ENCODE results near the gene UBA1.

The UBA1 gene

GRCh38 chrX:47193475-47194193, at the start of gene UBA1:
UBA1 (plus strand) TSS chrX:47193829; CDS start chrX:47198803, 4,974 bp downstream.
- peak; percentile 92 for DNase-seq

DNA sequence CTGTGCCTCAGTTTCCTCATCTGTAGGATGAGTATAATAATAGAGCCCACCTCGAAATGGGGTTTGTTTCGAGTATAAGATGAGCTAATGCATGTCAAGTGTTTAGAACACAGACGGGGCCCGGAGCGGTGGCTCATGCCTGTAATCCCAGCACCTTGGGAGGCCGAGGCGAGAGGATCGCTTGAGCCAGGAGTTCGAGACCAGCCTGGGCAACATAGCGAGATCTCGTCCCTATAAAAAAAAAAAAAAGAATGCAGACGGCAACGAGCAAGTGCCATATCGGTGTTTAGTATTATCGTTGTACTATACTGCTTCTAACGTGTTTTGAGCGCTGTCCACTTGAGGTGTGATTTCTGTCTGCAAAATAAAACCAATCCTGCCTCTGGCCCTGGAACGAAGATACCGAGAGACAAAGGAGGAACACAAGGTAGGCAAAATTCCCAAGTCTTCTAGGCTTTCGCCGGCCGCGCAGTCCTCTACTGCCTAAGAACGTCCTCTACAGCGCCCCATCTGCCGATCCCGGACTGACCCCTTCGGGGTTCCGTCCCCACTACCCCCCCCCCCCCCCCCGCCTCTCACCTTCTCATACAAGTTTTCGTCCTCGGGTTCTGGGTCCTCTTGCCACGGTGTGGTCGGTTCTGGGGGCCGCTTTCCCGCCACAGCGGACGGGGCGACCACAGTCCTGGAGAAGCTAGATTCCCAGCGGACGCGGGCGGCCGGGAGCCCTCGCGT, 49.6 kb upstream of the UBA1 start:
- peak; percentile 43 for DNase-seq

DNA sequence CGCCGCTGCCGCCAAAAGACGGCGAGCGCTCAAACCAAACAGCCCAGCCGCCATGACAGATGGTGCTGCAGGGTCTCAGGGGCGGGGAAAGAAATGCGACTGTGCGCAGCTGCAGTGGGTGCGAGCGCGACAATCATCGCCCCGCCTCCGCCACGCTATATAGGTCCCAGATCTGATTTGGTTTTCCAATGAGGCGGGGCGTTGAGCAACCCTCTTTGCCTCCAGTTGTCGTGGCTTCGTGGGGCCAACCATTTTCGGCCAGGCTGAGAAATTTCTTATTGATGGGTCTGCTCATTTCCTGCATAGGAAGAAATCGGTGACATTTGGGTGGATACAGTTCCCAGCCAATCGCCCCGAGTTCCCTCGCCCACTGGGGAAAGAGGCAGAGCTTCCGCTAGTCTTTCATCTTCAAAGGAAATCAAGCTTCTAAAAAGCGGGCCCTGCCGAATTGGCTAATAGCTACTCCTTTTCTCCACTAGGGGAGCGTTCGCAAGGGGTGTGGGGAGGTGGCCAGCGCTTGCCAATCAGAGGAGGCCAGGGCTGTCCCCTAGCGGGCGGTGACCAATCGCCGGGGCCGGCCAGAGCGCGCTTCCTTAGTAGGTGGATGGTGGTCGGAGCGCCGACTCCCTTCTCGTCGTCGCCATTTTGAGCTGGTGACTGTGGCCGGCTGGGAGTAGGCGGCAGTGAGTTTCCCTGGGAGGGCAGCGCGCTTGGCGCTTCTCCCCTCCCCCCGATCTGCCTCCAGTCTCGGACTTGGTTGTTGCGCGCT, 48.8 kb upstream of the UBA1 start, which contains the start of the genes NDUFB11 and RBM10:
Gene NDUFB11 (minus strand): TSS at position 77 of the 769 bp plus-strand sequence. CDS start 23 bp downstream, at position 54.
Gene RBM10 (plus strand): TSS at position 596 of the 769 bp plus-strand sequence. CDS start 2,261 bp downstream, outside the sequence.
- peak; percentile 97 for DNase-seq

DNA sequence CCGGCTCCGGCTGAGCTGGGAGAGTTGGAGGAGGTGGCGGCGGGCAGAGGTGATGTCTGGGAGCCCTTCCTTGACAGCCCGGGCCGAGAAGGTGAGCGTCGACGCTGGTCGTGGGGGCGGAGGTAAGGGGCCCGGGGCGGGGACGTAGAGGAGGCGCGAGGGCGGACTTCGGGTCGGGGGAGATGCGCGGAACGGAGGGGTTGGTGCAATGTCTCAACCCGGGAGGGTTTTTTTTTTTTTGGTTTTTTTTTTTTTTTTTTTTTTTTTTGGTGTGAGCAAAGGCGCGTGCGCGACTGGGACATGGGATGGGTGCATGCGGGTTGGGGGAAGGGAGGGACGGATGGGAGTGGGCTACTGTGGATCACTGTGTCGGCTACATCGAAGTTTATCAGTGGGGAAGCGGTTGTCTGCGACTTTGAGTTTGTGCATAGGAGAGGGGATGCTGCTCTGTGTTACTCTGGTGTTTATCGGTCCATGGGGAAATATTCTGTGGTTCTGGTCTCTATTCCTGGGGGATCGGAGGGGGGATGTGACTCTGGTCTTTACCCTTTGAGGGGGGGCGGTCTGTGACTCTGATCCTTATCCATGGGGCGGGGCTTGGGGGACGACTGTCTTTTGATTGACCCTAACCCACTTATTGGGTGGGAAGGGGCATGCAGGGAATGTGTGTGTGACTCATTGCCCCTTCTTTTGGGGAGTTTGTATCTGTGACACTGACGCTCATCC, 48.1 kb upstream of the UBA1 start:
- no peak for DNase-seq

DNA sequence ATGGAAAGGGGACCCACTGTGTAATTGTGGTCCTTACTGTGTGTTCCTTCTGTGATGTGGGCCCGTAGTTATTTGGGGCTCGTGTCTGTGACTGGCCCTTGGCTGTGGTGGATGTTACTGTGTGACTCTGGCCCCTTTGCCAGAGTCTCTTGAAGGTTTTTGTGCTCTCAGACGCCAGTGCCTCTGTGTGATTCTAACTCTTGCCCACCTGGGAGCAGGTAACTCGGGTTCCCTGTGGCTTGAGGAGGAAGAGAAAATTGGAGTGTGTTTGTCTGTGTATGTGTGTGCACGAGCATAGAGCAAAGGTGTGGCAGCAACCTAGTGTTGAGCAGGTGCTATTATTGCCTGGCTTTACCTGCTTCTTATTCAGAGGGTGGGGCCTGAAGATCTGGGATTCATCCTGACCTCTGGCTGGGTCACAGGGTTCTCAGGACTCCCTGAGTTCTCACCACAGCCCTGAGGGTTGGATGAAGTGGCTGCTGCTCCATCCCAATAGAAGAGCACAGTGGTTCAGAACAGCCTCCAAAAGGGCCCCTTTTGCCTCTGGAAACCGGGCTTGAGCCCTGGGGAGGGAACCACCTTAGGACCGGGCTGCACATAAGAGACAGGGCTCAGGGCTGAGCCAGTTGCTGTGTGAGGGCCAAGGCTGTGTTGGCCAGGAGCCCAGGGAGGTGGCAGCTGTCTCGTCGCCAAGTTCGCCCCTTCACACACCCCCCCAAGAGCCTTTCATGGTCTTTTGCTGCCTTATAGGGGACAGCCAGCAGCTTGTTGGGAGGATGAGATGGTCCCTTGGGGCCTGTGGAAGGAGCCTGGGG, 47.3 kb upstream of the UBA1 start:
- peak; percentile 15 for DNase-seq

GRCh38 chrX:47146936-47147859, 46.4 kb upstream of the UBA1 start:
- DNase-seq = no peak

- no peak for DNase-seq
Measured at GRCh38 chrX:47148946-47149345, 44.7 kb upstream of the UBA1 start.

- DNase-seq = no peak
Measured at GRCh38 chrX:47151435-47151834, 42.2 kb upstream of the UBA1 start.

GRCh38 chrX:47156611-47157520, 36.8 kb upstream of the UBA1 start:
- DNase-seq = no peak

DNA sequence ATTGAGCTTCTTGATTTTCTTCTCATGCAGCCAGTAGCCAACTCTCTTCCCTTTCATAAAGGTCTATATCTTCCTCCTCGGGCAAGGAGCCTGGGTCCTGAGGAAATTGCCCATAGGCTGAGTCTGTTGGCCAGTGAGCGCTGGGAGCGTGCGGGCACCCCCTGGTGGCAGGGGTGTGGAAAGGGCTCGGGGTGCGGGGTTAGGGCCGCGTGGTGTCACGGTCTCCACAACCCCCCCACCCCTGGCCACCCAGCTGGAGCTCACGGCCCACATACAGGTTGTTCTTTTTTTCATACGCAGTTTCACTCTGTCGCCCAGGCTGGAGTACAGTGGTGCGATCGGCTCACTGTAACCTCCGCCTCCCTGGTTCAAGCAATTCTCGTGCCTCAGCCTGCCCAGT, 35.5 kb upstream of the UBA1 start:
- DNase-seq = no peak

DNA sequence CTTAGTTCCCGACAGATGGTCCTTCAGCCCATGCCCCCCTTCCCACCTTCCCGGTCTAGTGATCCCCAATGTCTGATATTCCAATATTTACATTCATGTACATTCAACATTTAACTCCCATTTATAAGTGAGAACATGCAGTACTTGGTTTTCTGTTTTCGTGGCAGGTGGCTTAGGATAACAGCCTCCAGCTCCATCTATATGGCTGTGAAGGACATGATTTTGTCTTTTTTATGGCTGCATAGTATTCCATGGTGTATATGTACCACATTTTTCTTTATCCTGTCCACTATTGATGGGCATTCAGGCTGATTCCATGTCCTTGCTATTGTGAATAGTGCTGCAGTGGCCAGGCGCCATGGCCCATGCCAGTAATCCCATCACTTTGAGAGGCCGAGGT, 34.8 kb upstream of the UBA1 start:
- DNase-seq = no peak

DNA sequence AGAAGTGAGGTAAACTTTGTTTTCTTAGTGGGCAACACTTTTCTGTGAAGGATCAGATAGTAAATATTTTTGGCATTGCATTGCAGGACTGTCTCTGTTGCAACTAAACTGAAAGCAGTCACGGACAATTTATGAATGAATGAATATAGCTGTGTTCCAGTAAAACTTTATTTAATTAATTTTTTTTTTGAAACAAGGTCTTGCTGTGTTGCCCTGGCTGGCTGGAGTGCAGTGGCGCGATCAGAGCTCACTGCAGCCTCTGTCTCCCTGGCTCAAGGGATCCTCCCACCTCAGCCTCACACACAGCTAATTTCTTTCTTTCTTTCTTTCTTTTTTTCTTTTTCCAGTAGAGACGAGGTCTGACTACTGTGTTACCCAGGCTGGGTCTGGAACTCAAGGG, 32.8 kb upstream of the UBA1 start:
- DNase-seq = no peak

- DNase-seq = no peak
Measured at GRCh38 chrX:47162927-47163583, 30.6 kb upstream of the UBA1 start.

GRCh38 chrX:47164420-47164819, 29.2 kb upstream of the UBA1 start:
- DNase-seq = no peak

DNA sequence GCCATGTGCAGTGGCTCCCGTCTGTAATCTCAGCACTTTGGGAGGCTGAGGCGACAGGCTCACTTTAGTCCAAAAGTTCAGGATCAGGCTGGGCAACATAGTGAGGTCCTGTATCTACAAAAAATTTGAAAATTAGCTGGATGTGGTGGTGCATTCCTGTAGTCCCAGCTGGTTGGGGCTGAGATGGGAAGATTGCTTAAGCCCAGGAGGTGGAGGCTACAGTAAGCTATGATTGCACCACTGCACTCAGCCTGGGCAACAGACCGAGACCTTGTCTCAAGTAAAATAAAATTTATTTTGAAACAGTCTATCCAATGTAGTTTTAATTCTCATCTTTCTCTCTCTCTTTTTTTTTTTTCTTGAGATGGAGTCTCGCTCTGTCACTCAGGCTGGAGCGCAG, 27.5 kb upstream of the UBA1 start:
- no peak for DNase-seq

- no peak for DNase-seq
Measured at GRCh38 chrX:47168495-47169073, 25.0 kb upstream of the UBA1 start.

DNA sequence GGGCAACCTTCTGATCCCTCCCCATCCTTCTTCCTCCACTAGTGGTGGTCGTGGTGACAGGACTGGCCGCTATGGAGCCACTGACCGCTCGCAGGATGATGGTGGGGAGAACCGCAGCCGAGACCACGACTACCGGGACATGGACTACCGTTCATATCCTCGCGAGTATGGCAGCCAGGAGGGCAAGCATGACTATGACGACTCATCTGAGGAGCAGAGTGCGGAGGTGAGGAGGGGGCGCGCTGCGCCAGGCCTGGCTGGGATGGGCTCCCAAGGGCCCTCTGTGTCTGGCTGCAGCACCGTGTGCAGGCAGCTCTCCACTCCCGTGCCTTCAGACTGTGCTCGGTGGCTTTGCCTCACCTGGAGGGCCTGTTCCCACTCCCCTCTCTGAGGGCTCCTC, 24.4 kb upstream of the UBA1 start:
- DNase-seq = no peak

DNA sequence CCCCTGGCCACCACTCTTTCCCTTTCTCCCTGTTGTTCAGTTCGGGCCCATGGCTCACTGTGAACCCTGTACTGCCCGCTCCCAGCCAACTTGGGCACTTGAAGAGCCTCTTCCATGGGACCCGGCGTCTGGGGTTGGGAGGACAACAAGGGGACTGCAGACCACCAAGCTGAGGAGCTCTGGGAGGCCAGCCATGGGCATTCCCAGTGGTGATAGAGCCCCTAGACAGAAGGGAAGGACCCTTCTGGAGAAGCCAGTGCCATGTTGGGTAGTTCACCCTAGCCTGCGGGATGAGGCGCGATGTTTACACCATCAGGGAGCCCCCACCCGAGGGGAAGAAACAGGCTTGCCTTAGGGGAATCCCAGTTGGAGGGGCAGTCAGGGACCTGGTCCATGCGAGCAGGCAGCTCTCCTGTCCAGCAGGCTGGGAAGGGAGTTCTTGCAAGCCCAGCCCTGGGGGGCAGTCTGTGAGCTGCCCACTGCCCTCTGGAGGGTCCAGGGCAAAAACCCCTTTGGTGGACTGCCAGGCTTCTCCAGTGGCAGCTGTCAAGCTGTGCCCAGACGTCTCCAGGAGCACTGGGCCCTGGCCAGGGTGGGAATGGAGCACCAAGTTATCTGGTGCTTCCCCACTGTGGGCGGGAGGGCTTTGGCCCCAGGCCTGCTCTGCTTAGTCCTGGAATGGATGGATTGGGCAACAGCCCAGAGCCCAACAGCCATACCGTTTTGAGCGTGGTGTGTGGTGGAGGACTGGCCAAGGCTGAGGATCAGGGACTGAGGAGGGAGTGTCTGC, 23.7 kb upstream of the UBA1 start:
- DNase-seq = no peak
